Trophoblast cell (in vitro differentiated cells and primary cell): Measurements from ENCODE around the gene GAREM1.
A peak's percentile ranks its signal among the peaks of the same experiment; 100 is the strongest.

ENCODE experiments used
- DNase-seq, 2 donors: peaks; one replicate each; pipeline ENCODE4 v3.0.0-alpha.2; 2016
- H2AFZ ChIP-seq: 2 replicates; pipeline ENCODE4 v1.6.1; 2013; ENCODE audit warnings: low read length, moderate library complexity, mild to moderate bottlenecking; ENCODE audit not compliant: insufficient read depth, poor library complexity
- H2AK5ac ChIP-seq: 2 replicates; pipeline ENCODE4 v1.6.1; 2013; ENCODE audit warnings: mild to moderate bottlenecking, low read length
- H2BK120ac ChIP-seq: 2 replicates; pipeline ENCODE4 v1.6.1; 2013; ENCODE audit warnings: low read length, mild to moderate bottlenecking, moderate library complexity; ENCODE audit not compliant: insufficient read depth, poor library complexity
- H2BK12ac ChIP-seq: 2 replicates; pipeline ENCODE4 v1.6.1; 2013; ENCODE audit warnings: mild to moderate bottlenecking, low read length, moderate library complexity
- H2BK5ac ChIP-seq: 2 replicates; pipeline ENCODE4 v1.6.1; 2013; ENCODE audit warnings: low read length, low read depth, moderate library complexity, mild to moderate bottlenecking; ENCODE audit not compliant: poor library complexity
- H3K14ac ChIP-seq: 2 replicates; pipeline ENCODE4 v1.6.1; 2013; ENCODE audit warnings: mild to moderate bottlenecking, low read length
- H3K18ac ChIP-seq: 2 replicates; pipeline ENCODE4 v1.6.1; 2013; ENCODE audit warnings: mild to moderate bottlenecking, low read length
- H3K23ac ChIP-seq: 2 replicates; pipeline ENCODE4 v1.6.1; 2013; ENCODE audit warnings: low read length
- H3K27ac ChIP-seq: 2 replicates; pipeline ENCODE4 v1.5.1; 2013; ENCODE audit warnings: low read depth, mild to moderate bottlenecking, inconsistent platforms, low read length, moderate library complexity
- H3K27me3 ChIP-seq: 2 replicates; pipeline ENCODE4 v1.6.1; 2013; ENCODE audit warnings: inconsistent platforms, mild to moderate bottlenecking, low read length, moderate library complexity; ENCODE audit not compliant: insufficient read depth
- H3K36me3 ChIP-seq, 2 experiments: 1 replicate in 1 of 2; 2 replicates in 1 of 2; pipeline ENCODE4 v1.6.1; 2013; ENCODE audit warnings: low read length in 2 of 2, mild to moderate bottlenecking in 2 of 2, moderate library complexity in 1 of 2; ENCODE audit not compliant: insufficient read depth in 2 of 2, control insufficient read depth in 1 of 2
- H3K4ac ChIP-seq: 2 replicates; pipeline ENCODE4 v1.6.1; 2013; ENCODE audit warnings: low read depth, mild to moderate bottlenecking, low read length, moderate library complexity
- H3K4me1 ChIP-seq, 2 experiments: 1 replicate in 1 of 2; 2 replicates in 1 of 2; pipeline ENCODE4 v1.6.1; 2013; ENCODE audit warnings: low read length in 2 of 2, mild to moderate bottlenecking in 2 of 2, moderate library complexity in 1 of 2; ENCODE audit not compliant: insufficient read depth in 2 of 2, control insufficient read depth in 1 of 2
- H3K4me2 ChIP-seq: 2 replicates; pipeline ENCODE4 v1.6.1; 2013; ENCODE audit warnings: inconsistent platforms, mild to moderate bottlenecking, low read length, moderate library complexity
- H3K4me3 ChIP-seq: 2 replicates; pipeline ENCODE4 v1.5.1; 2013; ENCODE audit warnings: mild to moderate bottlenecking, low read depth, low read length, inconsistent platforms
- H3K79me1 ChIP-seq: one replicate; pipeline ENCODE4 v1.6.1; 2013; ENCODE audit warnings: low read length
- H3K79me2 ChIP-seq: 2 replicates; pipeline ENCODE4 v1.6.1; 2013; ENCODE audit warnings: low read length, mild to moderate bottlenecking; ENCODE audit not compliant: control insufficient read depth, insufficient read depth, poor library complexity
- H3K9ac ChIP-seq: 2 replicates; pipeline ENCODE4 v1.6.1; 2013; ENCODE audit warnings: mild to moderate bottlenecking, low read length
- H3K9me3 ChIP-seq: 2 replicates; pipeline ENCODE4 v1.6.1; 2013; ENCODE audit warnings: low read depth, mild to moderate bottlenecking, control low read depth, inconsistent platforms, low read length; ENCODE audit not compliant: insufficient read depth
- H4K12ac ChIP-seq: 2 replicates; pipeline ENCODE4 v1.6.1; 2013; ENCODE audit warnings: low read depth, mild to moderate bottlenecking, low read length, moderate library complexity
- H4K8ac ChIP-seq: 2 replicates; pipeline ENCODE4 v1.6.1; 2013; ENCODE audit warnings: low read depth, mild to moderate bottlenecking, low read length, moderate library complexity
- H4K91ac ChIP-seq: one replicate; pipeline ENCODE4 v1.6.1; 2013; ENCODE audit warnings: low read depth, mild to moderate bottlenecking, low read length, moderate library complexity
- WGBS: extraction: QIAGEN DNeasy Blood & Tissue Kit; methylation state at CpG from one replicate; pipeline ENCODE4 v1.1.7; 2013; ENCODE audit warnings: missing lambda C conversion rate; ENCODE audit not compliant: insufficient read length, insufficient coverage; ENCODE audit errors: extremely low coverage; 5-methylcytosine and 5-hydroxymethylcytosine counted together

The GAREM1 gene

DNA sequence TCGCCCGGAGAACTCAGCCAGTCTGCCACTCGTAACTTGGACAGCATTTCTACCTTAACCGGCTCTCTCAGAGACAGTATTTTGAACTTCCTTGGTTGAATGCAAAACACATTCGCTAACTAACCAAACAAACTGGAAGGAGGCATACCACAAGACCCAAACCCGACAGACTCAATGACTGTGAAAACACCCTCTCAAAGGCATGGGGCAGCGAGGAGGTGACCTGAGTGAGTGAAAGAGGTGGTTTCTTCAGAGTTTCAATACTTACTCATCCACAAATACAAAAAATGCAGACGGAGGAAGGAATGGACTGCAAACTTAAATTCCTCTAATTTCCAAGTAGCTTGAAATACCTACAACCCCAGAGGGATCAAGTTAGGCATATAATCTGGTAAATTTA lies 132.9 kb downstream of the GAREM1 start:
- Histone ChIP-seq H3K4me1 (peaks cover 3 to 7% of the 10 kb centered on the region in 2 experiments), H3K9ac (no peak overlapping the region), H2AFZ (no peak overlapping the region), H3K23ac (no peak overlapping the region), H3K14ac (no peak overlapping the region), H3K4me3 (no peak overlapping the region), H2BK120ac (no peak overlapping the region), H2BK12ac (no peak overlapping the region), H3K27ac (peak overlapping the region; percentile 45), H3K79me1 (peaks cover 2% of the 10 kb centered on the region), H2BK5ac (no peak overlapping the region), H4K91ac (no peak overlapping the region), H3K4me2 (no peak overlapping the region), H3K18ac (no peak overlapping the region), H3K4ac (no peak overlapping the region), H4K12ac (no peak overlapping the region), H3K9me3 (no peaks in the 10 kb centered on the region), H3K36me3 (no peaks in the 10 kb centered on the region), H3K79me2 (no peaks in the 10 kb centered on the region), H3K27me3 (no peaks in the 10 kb centered on the region), H2AK5ac (no peak overlapping the region), H4K8ac (no peak overlapping the region)
- DNase-seq, result peak in 1 of 2 donors; percentile 64
- no CpG with 5 or more reads among the region's 8 CpGs for WGBS

DNA sequence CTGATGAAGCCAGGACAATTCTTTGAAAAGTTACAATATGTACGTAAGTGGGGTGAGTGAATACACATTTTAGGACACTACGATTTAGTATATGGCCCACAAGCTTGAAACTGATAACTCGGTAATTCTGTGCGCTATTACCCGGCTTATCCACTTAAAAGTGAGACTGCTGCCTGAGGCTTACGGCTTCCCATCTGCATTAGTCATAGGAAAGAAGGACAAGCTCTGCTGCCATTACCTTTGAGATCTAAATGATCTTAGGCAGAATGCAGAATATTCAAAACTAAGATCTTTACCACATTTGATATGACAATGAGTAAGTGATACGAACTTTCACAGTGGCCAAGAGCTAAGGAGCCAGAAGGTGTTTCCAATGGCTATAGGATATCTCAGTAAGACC lies 133.3 kb downstream of the GAREM1 start:
- no peak overlapping the region for H3K14ac ChIP-seq
- H2AFZ ChIP-seq, result no peak overlapping the region
- peaks cover 2% of the 10 kb centered on the region for H3K79me1 ChIP-seq
- H3K27ac ChIP-seq, result peak overlapping the region; percentile 45
- H3K79me2 ChIP-seq, result no peaks in the 10 kb centered on the region
- H2AK5ac ChIP-seq, result no peak overlapping the region
- H2BK12ac ChIP-seq, result no peak overlapping the region
- H3K4me3 ChIP-seq, result no peak overlapping the region
- H3K36me3 ChIP-seq, result no peaks in the 10 kb centered on the region
- no peak overlapping the region for H3K4me2 ChIP-seq
- no peak overlapping the region for H3K23ac ChIP-seq
- no peak overlapping the region for H4K12ac ChIP-seq
- H4K8ac ChIP-seq, result no peak overlapping the region
- H3K27me3 ChIP-seq, result no peaks in the 10 kb centered on the region
- H4K91ac ChIP-seq, result no peak overlapping the region
- no peaks in the 10 kb centered on the region for H3K9me3 ChIP-seq
- H3K4me1 ChIP-seq, result peaks cover 3 to 7% of the 10 kb centered on the region in 2 experiments
- H3K9ac ChIP-seq, result no peak overlapping the region
- H3K4ac ChIP-seq, result no peak overlapping the region
- DNase-seq, result peak; percentile 64 to 86
- no peak overlapping the region for H3K18ac ChIP-seq
- no peak overlapping the region for H2BK120ac ChIP-seq
- no CpG with 5 or more reads among the region's 7 CpGs for WGBS
- no peak overlapping the region for H2BK5ac ChIP-seq

DNA sequence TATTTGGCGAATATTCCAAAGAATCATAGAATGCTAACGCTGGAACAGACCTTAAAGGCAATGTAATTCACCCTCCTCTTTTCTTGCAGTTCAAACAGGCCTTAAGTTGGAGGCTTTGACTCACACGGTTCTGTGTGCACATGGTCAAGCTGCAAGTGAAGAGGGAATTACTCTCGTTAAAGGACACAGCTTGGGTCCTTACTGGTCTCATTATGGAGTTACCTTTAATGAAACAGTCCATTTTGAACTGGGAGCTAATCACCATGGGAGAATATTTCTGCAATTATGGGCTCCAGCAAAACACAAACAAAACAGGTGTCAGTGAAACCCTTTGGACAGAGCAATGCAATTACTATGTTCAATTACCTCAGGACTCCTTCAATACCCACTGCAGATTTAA lies 135.5 kb downstream of the GAREM1 start:
- Histone ChIP-seq H3K79me2 (no peaks in the 10 kb centered on the region), H3K36me3 (no peaks in the 10 kb centered on the region), H4K91ac (no peak overlapping the region), H3K4me1 (peaks cover 3 to 7% of the 10 kb centered on the region in 2 experiments), H3K4me3 (no peak overlapping the region), H3K23ac (no peak overlapping the region), H4K8ac (no peak overlapping the region), H2BK120ac (no peak overlapping the region), H3K9me3 (no peaks in the 10 kb centered on the region), H3K79me1 (peaks cover 2% of the 10 kb centered on the region), H3K18ac (no peak overlapping the region), H2AFZ (no peak overlapping the region), H3K9ac (no peak overlapping the region), H2BK12ac (no peak overlapping the region), H3K27me3 (no peaks in the 10 kb centered on the region), H3K4me2 (no peak overlapping the region), H3K27ac (no peak overlapping the region), H2BK5ac (no peak overlapping the region), H3K14ac (no peak overlapping the region), H3K4ac (no peak overlapping the region), H2AK5ac (no peak overlapping the region), H4K12ac (no peak overlapping the region)
- DNase-seq, result no peak
- WGBS, result no CpG with 5 or more reads among the region's 4 CpGs

DNA sequence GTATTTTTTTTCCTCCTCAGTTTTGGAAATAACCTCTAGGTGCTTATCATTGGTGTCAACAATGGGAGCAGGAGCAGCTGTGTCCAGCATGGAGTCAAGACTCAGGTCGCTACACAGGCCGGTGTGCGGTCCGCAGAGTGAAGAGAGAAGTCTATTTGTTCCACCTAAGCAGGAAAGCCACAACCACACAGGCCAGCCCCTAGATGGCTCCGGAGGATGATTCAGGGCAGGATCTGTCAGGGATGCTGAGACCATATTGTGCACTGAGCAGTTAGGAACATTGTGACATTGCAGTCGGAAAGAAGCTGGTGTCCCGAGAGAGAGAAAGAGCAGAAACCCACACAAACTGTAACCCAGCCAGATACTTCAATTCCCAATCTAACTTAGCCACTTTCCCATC lies 136.9 kb downstream of the GAREM1 start:
- H3K4ac ChIP-seq, result no peak overlapping the region
- H3K4me1 ChIP-seq, result peaks cover 3 to 7% of the 10 kb centered on the region in 2 experiments
- H2BK12ac ChIP-seq, result no peak overlapping the region
- no peak overlapping the region for H2AFZ ChIP-seq
- no peak overlapping the region for H3K23ac ChIP-seq
- no peak overlapping the region for H4K8ac ChIP-seq
- peaks cover 2% of the 10 kb centered on the region for H3K9me3 ChIP-seq
- no peak overlapping the region for H3K9ac ChIP-seq
- no peak overlapping the region for H3K4me3 ChIP-seq
- peaks cover 2% of the 10 kb centered on the region for H3K79me1 ChIP-seq
- no peak overlapping the region for H2AK5ac ChIP-seq
- no peak overlapping the region for H2BK5ac ChIP-seq
- H4K91ac ChIP-seq, result no peak overlapping the region
- WGBS, result no CpG with 5 or more reads among the region's 7 CpGs
- no peaks in the 10 kb centered on the region for H3K27me3 ChIP-seq
- H3K18ac ChIP-seq, result no peak overlapping the region
- no peak overlapping the region for H2BK120ac ChIP-seq
- no peak overlapping the region for H3K27ac ChIP-seq
- H4K12ac ChIP-seq, result no peak overlapping the region
- no peaks in the 10 kb centered on the region for H3K36me3 ChIP-seq
- no peak for DNase-seq
- H3K79me2 ChIP-seq, result no peaks in the 10 kb centered on the region
- no peak overlapping the region for H3K4me2 ChIP-seq
- no peak overlapping the region for H3K14ac ChIP-seq
